GM21619 (cell line): ENCODE results near the gene KRTAP19-2.
"Not testable (repeated sequence)": the region's sequence is repeated elsewhere in the genome, so short reads cannot be mapped to it uniquely, and the experiment has no call there.

Experiments
- ATAC-seq: cut with Tn5 transposase; IDR thresholded peaks from one replicate; pipeline ENCODE4 v1.9.1; 2021; ENCODE audit not compliant: unreplicated experiment

Gene KRTAP19-2

DNA sequence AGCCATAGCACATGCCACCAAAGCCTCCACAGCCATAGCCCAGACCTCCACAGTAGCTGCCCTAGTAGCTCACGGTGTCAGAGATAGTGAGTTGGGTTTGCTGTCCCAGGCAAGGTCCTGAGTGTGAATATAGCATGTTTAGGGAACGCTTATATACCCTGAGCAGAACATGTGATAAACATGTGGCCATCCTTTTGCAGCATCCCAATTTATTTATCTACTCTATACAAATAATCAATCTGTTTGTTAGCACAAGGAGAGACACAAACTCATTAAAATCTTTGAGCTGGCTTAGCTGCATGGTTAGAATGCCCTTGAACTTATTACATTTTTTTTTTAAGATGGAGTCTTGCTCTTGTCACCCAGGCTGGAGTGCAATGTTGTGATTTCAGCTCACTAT, at the start of gene KRTAP19-2:
KRTAP19-2 (minus strand) TSS at position 101 of the 400 bp plus-strand sequence; CDS start at position 13, 88 bp downstream.
- no peak for ATAC-seq

DNA sequence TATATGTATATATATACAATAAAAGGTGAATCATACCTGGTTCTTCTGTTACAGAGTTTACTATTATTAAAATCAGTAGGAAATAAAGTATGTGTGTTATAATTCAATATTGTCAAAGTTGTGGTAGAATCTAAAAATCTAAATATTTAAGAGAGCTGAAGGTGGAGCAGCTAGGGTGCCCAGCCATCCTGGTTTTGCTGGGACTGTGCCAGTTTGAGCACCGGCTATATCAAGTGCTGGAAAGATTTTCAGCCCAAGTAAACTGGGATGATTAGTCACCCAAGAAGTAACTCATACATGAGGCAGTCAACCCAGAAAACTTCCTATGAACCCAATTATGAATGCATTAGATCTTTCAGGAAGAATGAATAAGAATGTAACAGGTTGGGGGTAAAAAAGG, 31.6 kb upstream of the KRTAP19-2 start:
- no peak for ATAC-seq

DNA sequence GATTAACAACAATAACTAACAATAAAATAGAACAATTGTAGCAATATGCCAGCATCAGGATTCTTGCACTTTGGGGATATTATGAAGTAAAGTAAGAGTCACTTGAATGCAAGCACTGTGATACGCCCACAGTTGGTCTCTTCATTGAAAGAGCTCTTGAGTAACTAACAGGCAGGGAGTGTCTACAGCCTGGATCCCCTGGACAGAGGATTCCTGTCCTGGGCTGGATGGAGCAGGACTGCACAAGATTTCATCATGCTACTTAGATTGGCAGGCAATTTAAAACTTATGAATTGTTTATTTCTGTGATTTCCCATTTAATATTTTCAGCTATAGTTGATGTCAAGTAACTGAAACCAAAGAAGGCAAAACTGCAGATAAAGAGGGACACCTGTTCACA, 28.4 kb upstream of the KRTAP19-2 start:
- no peak for ATAC-seq

DNA sequence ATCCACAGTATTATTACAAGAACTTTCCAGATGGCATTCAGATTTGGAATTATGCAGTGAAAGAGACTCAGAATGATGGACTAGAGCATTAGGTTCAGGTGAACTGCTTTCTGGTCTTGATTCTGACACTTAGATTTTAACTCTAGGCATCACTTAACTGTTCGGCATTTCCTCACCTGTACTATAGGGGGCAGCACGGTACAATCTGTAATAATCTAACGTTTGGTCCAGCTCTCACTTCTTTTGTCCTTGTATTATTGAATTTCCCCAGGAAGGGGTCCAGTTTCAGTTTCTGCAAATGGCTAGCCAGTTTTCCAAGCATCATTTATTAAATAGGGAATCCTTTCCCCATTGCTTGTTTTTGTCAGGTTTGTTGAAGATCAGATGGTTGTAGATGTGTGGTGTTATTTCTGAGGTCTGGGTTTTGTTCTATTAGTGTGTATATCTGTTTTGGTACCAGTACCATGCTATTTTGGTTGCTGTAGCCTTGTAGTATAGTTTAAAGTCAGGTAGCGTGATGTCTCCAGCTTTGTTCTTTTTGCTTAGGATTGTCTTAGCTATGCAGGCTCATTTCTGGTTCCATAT, 18.5 kb upstream of the KRTAP19-2 start:
- not testable (repeated sequence) for ATAC-seq

DNA sequence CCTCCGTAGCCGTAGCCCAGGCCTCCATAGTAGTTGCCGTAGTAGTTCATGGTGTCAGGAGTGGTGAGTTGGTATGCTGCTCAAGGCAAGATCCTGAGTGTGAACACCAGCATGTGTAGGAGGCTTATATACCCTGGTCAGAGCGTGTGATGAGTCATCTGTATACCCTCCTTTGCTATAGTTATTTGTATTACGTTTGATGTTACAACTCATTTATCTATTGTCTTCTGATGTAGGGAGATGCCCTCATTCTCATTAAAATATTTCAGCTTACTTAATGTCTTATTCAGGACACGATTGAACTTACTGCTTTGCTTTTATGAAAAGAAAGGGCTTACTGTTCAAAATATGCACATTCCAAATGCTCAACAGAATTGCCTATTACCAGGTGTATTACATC, 14.8 kb upstream of the KRTAP19-2 start, which contains the start of gene KRTAP19-5:
KRTAP19-5 (minus strand) TSS at position 101 of the 400 bp plus-strand sequence; CDS start at position 50, 51 bp downstream.
- no peak for ATAC-seq

DNA sequence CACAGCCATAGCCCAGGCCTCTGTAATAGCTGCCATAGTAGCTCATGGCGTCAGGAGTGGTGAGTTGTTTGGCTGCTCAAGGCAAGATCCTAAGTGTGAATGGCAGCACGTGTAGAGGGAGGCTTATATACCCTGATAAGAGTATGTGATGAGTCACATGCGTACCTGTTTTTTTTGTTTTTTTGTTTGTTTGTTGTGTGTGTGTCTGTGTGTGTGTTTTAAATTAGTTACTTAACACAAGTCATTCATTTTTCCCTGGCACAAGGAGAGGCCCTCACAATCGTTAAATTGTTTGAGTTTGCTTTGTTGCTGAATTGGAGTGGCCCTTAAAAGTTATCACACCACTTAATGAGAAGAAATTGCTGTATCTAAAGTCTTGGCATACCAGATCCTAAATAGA, 9.8 kb upstream of the KRTAP19-2 start, which contains the start of gene KRTAP19-4:
KRTAP19-4 (minus strand) TSS at position 101 of the 400 bp plus-strand sequence; CDS start at position 46, 55 bp downstream.
- ATAC-seq, result no peak

DNA sequence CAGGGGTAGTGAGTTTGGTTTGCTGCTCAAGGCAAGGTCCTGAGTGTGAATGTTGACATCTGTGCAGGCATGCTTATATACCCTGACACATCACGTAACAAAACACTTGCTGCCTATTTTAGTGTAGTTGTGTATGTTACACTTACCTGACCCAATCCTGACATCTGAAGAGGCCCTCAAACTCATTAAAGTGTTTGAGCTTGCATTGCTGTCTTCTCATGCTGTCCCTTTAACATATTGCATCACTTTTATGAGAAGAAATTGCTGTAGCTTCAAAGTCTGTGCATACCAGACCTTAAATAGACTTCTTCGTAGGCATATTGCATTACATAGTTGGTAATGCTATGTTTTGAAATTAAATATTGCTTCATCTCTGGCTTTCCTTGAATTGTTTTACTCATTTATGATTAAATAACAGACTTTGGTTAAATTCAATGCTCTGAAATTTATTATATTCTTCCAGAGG, 4.8 kb upstream of the KRTAP19-2 start, which contains the start of gene KRTAP19-3:
KRTAP19-3 (minus strand) TSS at position 51 of the 466 bp plus-strand sequence. CDS start 56 bp downstream, outside the sequence.
- ATAC-seq, result no peak

GRCh38 chr21:30486180-30486579, 1.1 kb downstream of the KRTAP19-2 start:
- no peak for ATAC-seq

- no peak for ATAC-seq
Observed at GRCh38 chr21:30482130-30482529, 5.1 kb downstream of the KRTAP19-2 start.

GRCh38 chr21:30480145-30480544, 7.1 kb downstream of the KRTAP19-2 start, which contains the start of gene KRTAP19-1:
Gene KRTAP19-1 (minus strand): TSS chr21:30480367. CDS start chr21:30480317, 50 bp downstream.
- ATAC-seq, result no peak

DNA sequence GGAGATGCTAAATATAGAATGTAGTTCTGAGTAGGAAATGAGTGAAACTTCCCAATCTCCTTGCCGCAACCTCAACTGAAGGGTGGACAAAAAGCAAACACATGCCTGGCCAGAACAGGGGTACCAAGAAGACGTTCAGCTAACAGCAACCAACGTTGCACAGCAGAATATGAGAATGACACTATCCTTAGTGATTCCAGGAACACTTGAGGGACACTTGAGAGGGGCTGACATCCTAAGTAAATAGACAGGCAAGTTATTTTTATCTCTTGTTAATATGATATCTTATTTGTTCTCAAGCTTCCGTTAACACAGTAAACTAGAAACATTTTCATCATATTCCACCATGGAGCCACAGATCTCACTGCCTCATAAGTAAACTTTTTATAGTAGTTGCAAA, 8.0 kb downstream of the KRTAP19-2 start:
- ATAC-seq, result no peak

- no peak for ATAC-seq
Observed at GRCh38 chr21:30478004-30478403, 9.2 kb downstream of the KRTAP19-2 start.

DNA sequence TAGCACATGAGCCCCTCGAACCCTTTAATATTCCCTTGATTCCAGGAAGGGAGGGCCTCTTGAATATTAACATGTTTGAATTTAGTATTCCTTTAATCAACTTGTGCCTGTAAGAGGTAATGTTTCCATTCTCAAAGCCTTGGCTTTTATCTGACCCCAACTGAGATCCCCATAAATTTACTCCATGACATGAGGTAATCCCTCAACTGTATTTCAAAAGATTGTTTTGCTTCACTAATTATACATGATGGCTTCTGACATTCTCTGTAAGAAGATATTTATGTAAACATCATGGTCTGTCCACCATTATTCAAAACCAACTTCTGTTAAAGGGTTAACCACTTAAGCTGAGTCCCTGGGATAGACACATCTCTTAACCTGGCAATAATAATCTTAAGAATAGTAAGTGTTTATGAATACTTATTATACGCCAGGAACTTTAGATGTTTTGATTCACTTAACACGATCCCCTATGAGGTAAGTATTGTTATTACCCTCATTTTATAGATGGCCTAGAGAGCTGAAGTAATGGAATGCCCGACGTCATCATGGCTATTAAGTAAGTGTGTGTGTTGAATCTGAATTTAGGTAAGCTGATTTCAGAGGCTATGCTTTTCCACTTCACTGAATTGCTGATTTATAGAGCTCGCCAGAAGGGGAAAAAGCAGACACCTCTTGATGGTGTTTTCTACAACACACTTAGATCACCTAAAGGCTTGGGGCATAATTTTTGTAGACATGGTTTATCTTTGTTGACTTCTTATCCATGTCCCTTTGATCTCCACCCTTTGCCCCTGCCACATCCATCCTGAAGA, 18.1 kb downstream of the KRTAP19-2 start:
- no peak for ATAC-seq

- ATAC-seq, result no peak
Observed at GRCh38 chr21:30463713-30464112, 23.5 kb downstream of the KRTAP19-2 start.

DNA sequence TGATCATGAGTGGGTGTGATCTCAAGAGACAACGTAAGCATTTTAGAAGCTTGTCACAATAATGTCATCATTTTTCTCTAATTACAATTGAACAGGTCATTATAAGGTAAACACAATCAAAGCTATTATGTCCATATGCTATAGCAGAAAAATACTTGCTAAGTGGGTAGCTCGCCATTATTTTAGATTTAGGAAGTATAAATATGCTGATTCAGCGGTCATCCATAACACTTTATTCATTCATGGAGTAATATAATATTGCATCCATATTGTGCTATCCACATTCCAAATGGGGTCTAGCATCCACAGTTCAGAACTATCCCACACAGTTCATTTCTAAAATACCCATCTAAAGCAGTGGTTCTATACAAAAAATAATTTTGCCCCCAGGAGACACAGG, 38.7 kb downstream of the KRTAP19-2 start:
- no peak for ATAC-seq

DNA sequence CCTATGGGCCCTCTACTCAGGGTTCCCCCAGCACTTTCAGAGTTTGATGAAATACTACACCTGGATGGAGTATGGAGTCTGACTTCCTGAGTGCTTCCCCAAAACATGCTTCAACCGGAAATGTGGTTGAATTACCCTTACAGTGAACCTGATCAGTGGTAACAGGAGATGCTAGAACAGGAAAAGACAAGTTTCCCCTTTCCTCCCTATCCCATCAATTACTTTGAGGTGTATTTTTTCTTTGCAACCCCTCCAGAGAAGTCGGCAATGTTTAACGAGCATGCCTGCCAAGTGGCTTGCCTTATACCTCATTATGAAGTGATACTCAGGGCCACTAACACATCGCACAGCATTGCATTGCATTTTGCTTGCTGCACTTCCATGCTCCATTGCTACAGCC, 40.2 kb downstream of the KRTAP19-2 start:
- no peak for ATAC-seq

DNA sequence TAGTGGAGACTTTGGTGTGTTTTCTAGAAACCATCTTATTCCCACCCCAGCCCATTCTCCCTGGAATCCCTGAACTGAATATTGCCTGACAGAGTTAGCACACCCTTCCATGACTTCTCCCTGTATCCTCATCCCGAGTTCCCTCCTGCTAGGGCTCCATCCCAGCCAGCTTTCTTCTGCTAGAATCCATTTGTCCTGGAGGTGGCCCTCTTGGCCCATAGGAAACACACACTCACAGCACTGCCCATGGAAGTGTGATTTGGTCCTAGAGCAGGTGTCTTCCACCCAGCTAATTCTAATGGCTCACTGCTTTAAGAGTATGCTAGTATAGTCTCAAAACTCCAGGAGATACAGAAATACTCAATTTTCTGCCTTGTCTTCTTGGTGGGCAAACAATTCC, 43.0 kb downstream of the KRTAP19-2 start:
- ATAC-seq, result no peak

- no peak for ATAC-seq
Observed at GRCh38 chr21:30443226-30443625, 44.0 kb downstream of the KRTAP19-2 start.

GRCh38 chr21:30439975-30440374, 47.3 kb downstream of the KRTAP19-2 start, which contains the start of gene KRTAP15-1:
Gene KRTAP15-1 (plus strand): TSS chr21:30440275. CDS start chr21:30440328, 53 bp downstream.
- no peak for ATAC-seq
